PC-9 (cell line): Measurements from ENCODE around the gene ANXA11. TPM values are rescaled to one million over a fixed set of nuclear protein-coding genes. Genes with fewer than 3 reads are reported as not detected.

Source experiments
- BruUV-seq: library from RNA; stranded (reverse); fragments of 400-500 nt; replicated peaks from 2 replicates; lab custom pipeline; 2021; lab: Mats Ljungman, UMichigan
- CTCF ChIA-PET: fragments of 300-600 bp; sonication (Branson Sonifier 250); formaldehyde crosslinking; loops from one replicate; lab custom pipeline; 2022; ENCODE audit warnings: antibody characterized with exemption; lab: Charles Lee
- POLR2A ChIA-PET: fragments of 300-600 bp; sonication (Branson Sonifier 250); formaldehyde crosslinking; loops from one replicate; lab custom pipeline; 2022; ENCODE audit warnings: antibody characterized with exemption; ENCODE audit not compliant: unreplicated experiment; lab: Charles Lee
- DNase-seq, 2 experiments: peaks; one replicate each; pipeline versions ENCODE4 v3.0.0 to v3.0.0-alpha.2; 2015 to 2022; ENCODE audit warnings: mixed read lengths in 1 of 2
- H2AFZ ChIP-seq: fragments of 200-600 bp; sonication (generic); 2 replicates; pipeline ENCODE4 v1.8.1; 2017; ENCODE audit warnings: antibody characterized with exemption
- H3F3A ChIP-seq: fragments of 200-600 bp; sonication (generic); 2 replicates; pipeline ENCODE4 v1.8.1; 2017; ENCODE audit warnings: antibody characterized with exemption, mild to moderate bottlenecking, low read depth; ENCODE audit not compliant: insufficient read depth
- H3K27ac ChIP-seq: fragments of 200-600 bp; sonication (generic); 2 replicates; pipeline ENCODE4 v1.6.1; 2016; ENCODE audit warnings: mixed run types
- H3K27me3 ChIP-seq: fragments of 200-600 bp; sonication (generic); 2 replicates; pipeline ENCODE4 v1.6.1; 2016; ENCODE audit warnings: low read depth, mixed run types; ENCODE audit not compliant: insufficient read depth
- H3K36me3 ChIP-seq: fragments of 200-600 bp; sonication (generic); 2 replicates; pipeline ENCODE4 v1.6.1; 2016; ENCODE audit warnings: low read depth, mixed run types
- H3K4me1 ChIP-seq: fragments of 200-600 bp; sonication (generic); replicated peaks from 2 replicates; pipeline ENCODE4 v1.6.1; 2016; ENCODE audit warnings: mixed run types; ENCODE audit not compliant: insufficient read depth
- H3K4me2 ChIP-seq: fragments of 200-600 bp; sonication (generic); 2 replicates; pipeline ENCODE4 v1.6.1; 2017; ENCODE audit warnings: mixed run types
- H3K4me3 ChIP-seq: fragments of 200-600 bp; sonication (generic); 2 replicates; pipeline ENCODE4 v1.6.1; 2016; ENCODE audit warnings: mixed run types
- H3K79me2 ChIP-seq: fragments of 200-600 bp; sonication (generic); 2 replicates; pipeline ENCODE4 v1.6.1; 2017; ENCODE audit warnings: low read depth, mixed run types
- H3K9me2 ChIP-seq: fragments of 200-600 bp; sonication (generic); 2 replicates; pipeline ENCODE4 v1.8.1; 2017; ENCODE audit warnings: mild to moderate bottlenecking; ENCODE audit not compliant: insufficient read depth
- H3K9me3 ChIP-seq: fragments of 200-600 bp; sonication (generic); 2 replicates; pipeline ENCODE4 v1.8.1; 2016; ENCODE audit warnings: low read depth; ENCODE audit not compliant: insufficient read depth
- H4K20me1 ChIP-seq: fragments of 200-600 bp; sonication (generic); 2 replicates; pipeline ENCODE4 v1.8.1; 2017; ENCODE audit not compliant: insufficient read depth
- CTCF ChIP-seq: fragments of 200-600 bp; sonication (generic); conservative IDR thresholded peaks from 2 replicates; pipeline ENCODE4 v1.6.1; 2017; ENCODE audit warnings: mixed run types, antibody characterized with exemption, mild to moderate bottlenecking, moderate library complexity
- EZH2 ChIP-seq: fragments of 200-600 bp; sonication (generic); IDR thresholded peaks from 2 replicates; pipeline ENCODE4 v1.8.0; 2017; ENCODE audit warnings: antibody characterized with exemption, low read depth
- intact Hi-C: fragments of 100-400 bp; cut with micrococcal nuclease; formaldehyde crosslinking; loops from one replicate; pipeline ENCODE4 v1.10.0; 2022; ENCODE audit not compliant: unreplicated experiment
- total RNA-seq: library from RNA; stranded (reverse); gene quantifications from 2 replicates; pipeline ENCODE4 v1.2.3, GENCODE V29; 2021

The ANXA11 gene
- total RNA-seq, 1 experiment from 2014 or later, result 318 TPM

DNA sequence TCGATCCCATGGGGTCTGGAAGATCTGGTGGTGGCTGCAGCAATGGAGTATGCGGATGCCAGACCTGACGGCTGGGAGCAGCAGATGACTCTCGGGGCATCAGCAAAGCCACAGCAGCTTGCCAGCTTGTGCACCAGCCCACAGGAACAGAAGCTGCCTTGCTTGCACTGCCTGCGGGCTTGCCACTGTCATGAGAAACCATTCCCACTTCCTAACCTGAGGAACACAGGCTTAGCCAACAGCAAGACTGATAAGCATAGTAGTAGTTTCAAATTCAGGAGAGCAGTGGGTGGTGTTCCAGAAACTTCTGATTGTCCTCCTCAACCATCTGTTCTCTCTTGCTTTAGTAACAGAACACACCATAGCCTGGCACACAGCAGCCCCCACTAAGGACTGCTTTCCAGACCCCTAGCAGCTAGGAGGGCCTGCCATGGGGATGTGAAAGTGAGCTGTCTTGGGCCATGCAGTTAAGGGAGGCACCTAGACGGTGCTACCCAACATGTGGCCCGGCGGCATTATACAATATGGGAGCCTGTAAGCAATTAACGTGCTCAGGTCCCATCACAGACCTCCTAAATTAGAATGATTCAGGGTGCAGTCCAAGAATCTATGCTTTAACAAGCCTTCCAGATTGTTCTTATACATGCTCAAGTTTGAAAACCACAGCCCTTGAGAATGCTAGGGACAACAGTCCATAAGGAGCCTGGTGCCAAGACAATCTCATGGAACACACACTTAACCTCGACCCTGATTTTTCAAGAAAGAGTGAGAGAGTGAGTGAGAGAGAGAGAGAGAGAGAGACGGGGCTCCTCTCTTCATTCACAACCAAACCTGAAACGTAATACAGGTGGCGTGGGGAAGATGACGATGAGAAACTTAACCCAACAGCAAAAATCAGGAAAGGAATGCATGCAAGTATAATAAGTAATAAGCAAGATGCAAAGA is 7.1 kb downstream of the ANXA11 start:
- intact Hi-C loops, result no loop called here
- Histone ChIP-seq H3F3A (peaks cover 61% of the 10 kb centered on the region), H3K4me1 (peaks cover 93% of the 10 kb centered on the region), H3K27ac (peak overlapping the region; percentile 93), H3K36me3 (peaks cover 42% of the 10 kb centered on the region), H3K79me2 (peaks cover 96% of the 10 kb centered on the region), H3K4me2 (peak overlapping the region; percentile 76), H3K27me3 (no peaks in the 10 kb centered on the region), H4K20me1 (peaks cover 61% of the 10 kb centered on the region), H3K9me3 (no peaks in the 10 kb centered on the region), H3K4me3 (no peak overlapping the region), H2AFZ (no peak overlapping the region), H3K9me2 (no peaks in the 10 kb centered on the region)
- DNase-seq, result no peak
- POLR2A ChIA-PET, result interaction anchor here (0.6 kb wide), 1 partner anchor 973 kb away, joined by 3 read pairs; no protein-coding TSS in a partner anchor
- CTCF ChIA-PET, result no interaction called here
- no TSS peak for BruUV-seq
- TF ChIP-seq CTCF, result no peak
- no peak for TF ChIP-seq EZH2

- H4K20me1 ChIP-seq, result peaks cover 48% of the 10 kb centered on the region
- intact Hi-C loops, result no loop called here
- BruUV-seq, result TSS peak; percentile 99
- H3K27me3 ChIP-seq, result no peaks in the 10 kb centered on the region
- H3K9me2 ChIP-seq, result no peaks in the 10 kb centered on the region
- H3K9me3 ChIP-seq, result 0 out of 2 replicates have a peak, but pooled peaks cover 7% of the 10 kb centered on the region
- H3K79me2 ChIP-seq, result peaks cover 96% of the 10 kb centered on the region
- TF ChIP-seq EZH2 (no peak), CTCF (no peak)
- peak overlapping the region; percentile 93 for H3K27ac ChIP-seq
- peaks cover 87% of the 10 kb centered on the region for H3K4me1 ChIP-seq
- DNase-seq, result no peak
- H3K4me2 ChIP-seq, result peak overlapping the region; percentile 76
- H2AFZ ChIP-seq, result no peak overlapping the region
- H3K36me3 ChIP-seq, result peaks cover 45% of the 10 kb centered on the region
- ChIA-PET CTCF (no interaction called here), POLR2A (interaction anchor here (0.6 to 0.9 kb wide), 3 partner anchors 11 to 118 kb away, joined by 4 to 16 read pairs (median 8); no protein-coding TSS in a partner anchor)
- peak overlapping the region; percentile 25; the same call in 1 of the 2 replicates for H3K4me3 ChIP-seq
- H3F3A ChIP-seq, result peaks cover 60% of the 10 kb centered on the region
Observed at GRCh38 chr10:80196950-80197315, 8.4 kb downstream of the ANXA11 start.

DNA sequence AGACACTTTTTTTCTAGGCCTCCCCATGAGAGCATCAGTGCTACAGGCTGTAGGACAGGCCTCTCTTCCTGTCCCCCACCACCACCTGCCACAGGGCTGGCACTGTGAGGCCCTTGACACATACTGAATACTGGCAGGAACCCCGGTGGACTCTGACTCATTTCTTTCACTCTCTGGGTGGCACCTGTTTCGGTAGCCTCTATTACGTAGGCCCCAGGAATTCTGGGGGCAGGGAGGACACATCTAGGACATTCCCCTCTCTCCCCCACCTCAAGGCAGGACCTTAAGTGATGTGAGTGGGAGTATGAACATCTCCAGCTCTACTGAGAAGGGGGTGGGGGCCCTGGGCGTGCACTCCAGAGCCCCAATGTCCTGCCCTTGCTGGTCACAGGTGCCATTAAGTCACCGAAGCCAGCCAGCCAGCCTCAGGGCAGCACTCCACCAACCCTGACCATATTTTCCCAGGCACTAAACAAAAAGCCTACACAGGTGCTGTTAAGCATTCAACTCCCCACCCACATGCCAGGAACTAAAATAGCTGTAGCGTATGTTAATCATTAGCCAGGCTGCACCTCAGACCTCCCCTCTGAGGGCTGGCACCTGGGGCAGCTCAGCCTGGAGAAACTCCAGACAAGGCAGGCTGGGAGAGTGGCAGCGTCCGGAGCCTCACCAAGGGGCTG is 8.9 kb downstream of the ANXA11 start:
- peaks cover 41% of the 10 kb centered on the region for H3K36me3 ChIP-seq
- H3F3A ChIP-seq, result peaks cover 62% of the 10 kb centered on the region
- H3K9me2 ChIP-seq, result no peaks in the 10 kb centered on the region
- H3K4me2 ChIP-seq, result peak overlapping the region; percentile 76
- H3K27me3 ChIP-seq, result no peaks in the 10 kb centered on the region
- DNase-seq, result peak; percentile 92 to 99
- H2AFZ ChIP-seq, result no peak overlapping the region
- TF ChIP-seq CTCF, result no peak
- no peak for TF ChIP-seq EZH2
- no TSS peak for BruUV-seq
- 0 out of 2 replicates have a peak, but pooled peaks cover 7% of the 10 kb centered on the region for H3K9me3 ChIP-seq
- intact Hi-C loops, result no loop called here
- H4K20me1 ChIP-seq, result peaks cover 43% of the 10 kb centered on the region
- H3K4me3 ChIP-seq, result peak overlapping the region; percentile 25; the same call in 1 of the 2 replicates
- POLR2A ChIA-PET, result interaction anchor here (0.6 to 0.9 kb wide), 5 partner anchors 8 to 117 kb away, joined by 3 to 16 read pairs (median 4); no protein-coding TSS in a partner anchor
- H3K4me1 ChIP-seq, result peaks cover 86% of the 10 kb centered on the region
- peaks cover 96% of the 10 kb centered on the region for H3K79me2 ChIP-seq
- H3K27ac ChIP-seq, result peak overlapping the region; percentile 93
- CTCF ChIA-PET, result interaction anchor here (0.9 kb wide), 1 partner anchor 26 kb away, joined by 3 read pairs; no protein-coding TSS in a partner anchor
